ENCODE results near the gene MORN1. TPM values are rescaled to one million over a fixed set of nuclear protein-coding genes. Genes with fewer than 3 reads are reported as not detected.

Gene MORN1
- polyA plus RNA-seq, 1 of the 3 experiments (the other 2 are of a cell fraction): 16.3 TPM

DNA sequence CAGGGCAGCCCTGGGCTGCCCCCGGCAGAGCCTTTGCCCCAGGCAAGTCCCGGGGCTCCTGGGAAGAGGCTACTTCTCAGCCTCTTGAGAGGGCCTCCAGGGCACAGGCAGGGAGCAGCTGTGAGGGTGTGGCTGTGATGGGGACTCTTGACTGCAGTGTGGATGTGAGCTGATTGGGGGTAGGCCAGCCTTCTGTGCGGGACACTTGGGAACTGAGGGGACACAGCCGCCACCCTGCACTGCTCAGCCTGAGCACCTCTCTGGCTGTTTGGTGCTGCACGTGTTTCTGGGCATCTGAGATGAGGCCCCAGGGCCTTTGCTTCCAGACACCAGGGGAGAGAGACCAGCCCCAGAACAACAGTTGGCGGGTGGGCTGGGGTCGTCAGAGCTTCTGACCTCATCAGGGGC is 101.2 kb downstream of the MORN1 start:
- DNase-seq: no peak

DNA sequence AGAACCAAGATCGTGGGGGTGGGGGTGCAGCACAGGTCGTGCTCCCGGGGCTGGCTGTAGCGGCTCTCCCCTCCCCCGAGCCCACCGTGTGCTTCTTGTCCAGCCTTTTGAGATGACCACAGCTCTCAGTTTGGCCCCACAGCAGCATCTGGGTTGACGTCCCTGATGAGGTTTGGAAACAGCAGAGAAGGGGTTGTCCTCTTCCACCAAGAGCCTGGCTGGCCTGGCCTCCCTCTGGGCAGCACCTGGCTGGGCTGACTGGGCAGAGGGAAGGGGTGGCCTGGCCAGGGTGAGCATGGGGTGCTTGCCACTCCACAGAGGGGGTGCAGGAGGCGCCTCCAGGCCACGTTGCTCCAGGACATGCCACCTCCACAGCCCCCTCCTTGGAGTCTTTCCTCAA is 101.7 kb downstream of the MORN1 start:
- no peak overlapping the region for H3K4me2 ChIP-seq
- peaks cover 0 to 47% of the 10 kb centered on the region in 2 experiments; a peak in 2 of 4 replicates for H3K4me1 ChIP-seq (ENCODE audit: control insufficient read depth in 1 of 2, insufficient read depth in 2 of 2, low read depth in 1 of 2, low read length in 1 of 2)
- no peaks in the 10 kb centered on the region for H3K27me3 ChIP-seq (ENCODE audit: insufficient read depth)
- WGBS (ENCODE audit: low lambda C conversion rate): 78% methylated on average over 1 of the region's 9 CpGs
- peaks cover 94% of the 10 kb centered on the region for H4K20me1 ChIP-seq (ENCODE audit: insufficient read depth)
- H3K9me3 ChIP-seq: no peaks in the 10 kb centered on the region
- H3K4me3 ChIP-seq (ENCODE audit: low read depth in 2 of 2, low read length in 1 of 2): no peak overlapping the region
- DNase-seq: no peak
- no peaks in the 10 kb centered on the region for H3K36me3 ChIP-seq (replicated peaks in 1 of 2; ENCODE audit: control insufficient read depth in 1 of 2, insufficient read depth in 2 of 2, low read length in 1 of 2)
- no peak overlapping the region for H3K9ac ChIP-seq
- peaks cover 96% of the 10 kb centered on the region for H3K79me2 ChIP-seq (ENCODE audit: insufficient read depth)
- ChIA-PET CTCF (interaction anchor here (1.3 to 2.4 kb wide), 2 partner anchors 17 to 25 kb away, joined by 3 to 5 read pairs; no protein-coding TSS in a partner anchor), POLR2A (interaction anchor here (1.1 to 1.6 kb wide), 2 partner anchors 19 to 60 kb away, joined by 3 to 4 read pairs; no protein-coding TSS in a partner anchor)
- H3K27ac ChIP-seq (ENCODE audit: low read depth in 2 of 2, low read length in 1 of 2): peak overlapping the region in 1 of 2 experiments; percentile 56; a peak in 1 of 4 replicates
- H3K9me2 ChIP-seq: no peaks in the 10 kb centered on the region
- no peak overlapping the region for H2AFZ ChIP-seq (ENCODE audit: low read depth)
- no peaks in the 10 kb centered on the region for H3F3A ChIP-seq (replicated peaks; ENCODE audit: insufficient read depth)
- TF ChIP-seq, protein P1, sequence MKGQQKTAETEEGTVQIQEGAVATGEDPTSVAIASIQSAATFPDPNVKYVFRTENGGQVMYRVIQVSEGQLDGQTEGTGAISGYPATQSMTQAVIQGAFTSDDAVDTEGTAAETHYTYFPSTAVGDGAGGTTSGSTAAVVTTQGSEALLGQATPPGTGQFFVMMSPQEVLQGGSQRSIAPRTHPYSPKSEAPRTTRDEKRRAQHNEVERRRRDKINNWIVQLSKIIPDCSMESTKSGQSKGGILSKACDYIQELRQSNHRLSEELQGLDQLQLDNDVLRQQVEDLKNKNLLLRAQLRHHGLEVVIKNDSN (IDR thresholded peaks at IDR 0.05; ENCODE audit: borderline replicate concordance, low read depth): no peak
- TF ChIP-seq, protein P2, sequence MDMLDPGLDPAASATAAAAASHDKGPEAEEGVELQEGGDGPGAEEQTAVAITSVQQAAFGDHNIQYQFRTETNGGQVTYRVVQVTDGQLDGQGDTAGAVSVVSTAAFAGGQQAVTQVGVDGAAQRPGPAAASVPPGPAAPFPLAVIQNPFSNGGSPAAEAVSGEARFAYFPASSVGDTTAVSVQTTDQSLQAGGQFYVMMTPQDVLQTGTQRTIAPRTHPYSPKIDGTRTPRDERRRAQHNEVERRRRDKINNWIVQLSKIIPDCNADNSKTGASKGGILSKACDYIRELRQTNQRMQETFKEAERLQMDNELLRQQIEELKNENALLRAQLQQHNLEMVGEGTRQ (IDR thresholded peaks at IDR 0.05; ENCODE audit: borderline replicate concordance, low read depth, low read length): no peak
- no peak for TF ChIP-seq EZH2phosphoT487 (IDR thresholded peaks at IDR 0.05; ENCODE audit: borderline replicate concordance, low read depth)
- no peak for TF ChIP-seq RFX5 (IDR thresholded peaks at IDR 0.05; ENCODE audit: low read length)
- TF ChIP-seq RXRA (IDR thresholded peaks at IDR 0.05; ENCODE audit: borderline replicate concordance, low read depth): no peak
- TF ChIP-seq RAD21 (IDR thresholded peaks at IDR 0.05; ENCODE audit: low read length): no peak
- TF ChIP-seq, protein P3, sequence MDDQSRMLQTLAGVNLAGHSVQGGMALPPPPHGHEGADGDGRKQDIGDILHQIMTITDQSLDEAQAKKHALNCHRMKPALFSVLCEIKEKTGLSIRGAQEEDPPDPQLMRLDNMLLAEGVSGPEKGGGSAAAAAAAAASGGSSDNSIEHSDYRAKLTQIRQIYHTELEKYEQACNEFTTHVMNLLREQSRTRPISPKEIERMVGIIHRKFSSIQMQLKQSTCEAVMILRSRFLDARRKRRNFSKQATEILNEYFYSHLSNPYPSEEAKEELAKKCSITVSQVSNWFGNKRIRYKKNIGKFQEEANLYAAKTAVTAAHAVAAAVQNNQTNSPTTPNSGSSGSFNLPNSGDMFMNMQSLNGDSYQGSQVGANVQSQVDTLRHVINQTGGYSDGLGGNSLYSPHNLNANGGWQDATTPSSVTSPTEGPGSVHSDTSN (IDR thresholded peaks at IDR 0.05): no peak
- TF ChIP-seq FOXM1 (IDR thresholded peaks at IDR 0.05; ENCODE audit: low read depth): no peak
- TF ChIP-seq TAF1 (IDR thresholded peaks at IDR 0.05; ENCODE audit: borderline replicate concordance, low read depth, low read length): no peak
- TF ChIP-seq TCF12 (IDR thresholded peaks at IDR 0.05): no peak
- TF ChIP-seq EP300 (IDR thresholded peaks at IDR 0.05; ENCODE audit: borderline replicate concordance in 1 of 2, low read depth in 1 of 2, low read length in 1 of 2): no peak
- TF ChIP-seq FOSL2 (IDR thresholded peaks at IDR 0.05; ENCODE audit: borderline replicate concordance, low read depth): no peak
- no peak for TF ChIP-seq GABPA (IDR thresholded peaks at IDR 0.05; ENCODE audit: low read depth)
- no peak for TF ChIP-seq YY1 (IDR thresholded peaks at IDR 0.05; ENCODE audit: low read depth)
- TF ChIP-seq NRF1 (IDR thresholded peaks at IDR 0.05; ENCODE audit: low read depth, low read length): no peak
- TF ChIP-seq JUND (IDR thresholded peaks at IDR 0.05): no peak
- TF ChIP-seq MEF2A (IDR thresholded peaks at IDR 0.05; ENCODE audit: borderline replicate concordance, low read depth): no peak

More for the DNA sequence above, 101.2 kb downstream of the MORN1 start:
- ChIA-PET CTCF (interaction anchor here (1.3 to 2.4 kb wide), 2 partner anchors 17 to 24 kb away, joined by 3 to 5 read pairs; no protein-coding TSS in a partner anchor), POLR2A (no interaction called here)
- peaks cover 97% of the 10 kb centered on the region for H3K79me2 ChIP-seq (ENCODE audit: insufficient read depth)
- H3K4me3 ChIP-seq (ENCODE audit: low read depth in 2 of 2, low read length in 1 of 2): no peak overlapping the region
- H3K4me2 ChIP-seq: no peak overlapping the region
- H3K27me3 ChIP-seq (ENCODE audit: insufficient read depth): no peaks in the 10 kb centered on the region
- TF ChIP-seq JUND (IDR thresholded peaks at IDR 0.05) (no peak), RCOR1 (IDR thresholded peaks at IDR 0.05; ENCODE audit: low read length) (no peak), TEAD4 (IDR thresholded peaks at IDR 0.05; ENCODE audit: borderline replicate concordance, insufficient read depth) (no peak), RAD21 (IDR thresholded peaks at IDR 0.05; ENCODE audit: low read length) (no peak), EZH2phosphoT487 (IDR thresholded peaks at IDR 0.05; ENCODE audit: borderline replicate concordance, low read depth) (no peak)
- TF ChIP-seq, protein P4, sequence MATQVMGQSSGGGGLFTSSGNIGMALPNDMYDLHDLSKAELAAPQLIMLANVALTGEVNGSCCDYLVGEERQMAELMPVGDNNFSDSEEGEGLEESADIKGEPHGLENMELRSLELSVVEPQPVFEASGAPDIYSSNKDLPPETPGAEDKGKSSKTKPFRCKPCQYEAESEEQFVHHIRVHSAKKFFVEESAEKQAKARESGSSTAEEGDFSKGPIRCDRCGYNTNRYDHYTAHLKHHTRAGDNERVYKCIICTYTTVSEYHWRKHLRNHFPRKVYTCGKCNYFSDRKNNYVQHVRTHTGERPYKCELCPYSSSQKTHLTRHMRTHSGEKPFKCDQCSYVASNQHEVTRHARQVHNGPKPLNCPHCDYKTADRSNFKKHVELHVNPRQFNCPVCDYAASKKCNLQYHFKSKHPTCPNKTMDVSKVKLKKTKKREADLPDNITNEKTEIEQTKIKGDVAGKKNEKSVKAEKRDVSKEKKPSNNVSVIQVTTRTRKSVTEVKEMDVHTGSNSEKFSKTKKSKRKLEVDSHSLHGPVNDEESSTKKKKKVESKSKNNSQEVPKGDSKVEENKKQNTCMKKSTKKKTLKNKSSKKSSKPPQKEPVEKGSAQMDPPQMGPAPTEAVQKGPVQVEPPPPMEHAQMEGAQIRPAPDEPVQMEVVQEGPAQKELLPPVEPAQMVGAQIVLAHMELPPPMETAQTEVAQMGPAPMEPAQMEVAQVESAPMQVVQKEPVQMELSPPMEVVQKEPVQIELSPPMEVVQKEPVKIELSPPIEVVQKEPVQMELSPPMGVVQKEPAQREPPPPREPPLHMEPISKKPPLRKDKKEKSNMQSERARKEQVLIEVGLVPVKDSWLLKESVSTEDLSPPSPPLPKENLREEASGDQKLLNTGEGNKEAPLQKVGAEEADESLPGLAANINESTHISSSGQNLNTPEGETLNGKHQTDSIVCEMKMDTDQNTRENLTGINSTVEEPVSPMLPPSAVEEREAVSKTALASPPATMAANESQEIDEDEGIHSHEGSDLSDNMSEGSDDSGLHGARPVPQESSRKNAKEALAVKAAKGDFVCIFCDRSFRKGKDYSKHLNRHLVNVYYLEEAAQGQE (IDR thresholded peaks at IDR 0.05; ENCODE audit: low read depth, low read length): no peak
- peak overlapping the region; percentile 40 to 56; a peak in 3 of 4 replicates for H3K27ac ChIP-seq (ENCODE audit: low read depth in 2 of 2, low read length in 1 of 2)
- peaks cover 94% of the 10 kb centered on the region for H4K20me1 ChIP-seq (ENCODE audit: insufficient read depth)
- WGBS (ENCODE audit: low lambda C conversion rate): no CpG with 5 or more reads among the region's 7 CpGs
- H3K9me3 ChIP-seq: no peaks in the 10 kb centered on the region
- no peaks in the 10 kb centered on the region for H3K9me2 ChIP-seq
- no peaks in the 10 kb centered on the region for H3K36me3 ChIP-seq (replicated peaks in 1 of 2; ENCODE audit: control insufficient read depth in 1 of 2, insufficient read depth in 2 of 2, low read length in 1 of 2)
- H3K9ac ChIP-seq: no peak overlapping the region
- no peaks in the 10 kb centered on the region for H3F3A ChIP-seq (replicated peaks; ENCODE audit: insufficient read depth)
- H3K4me1 ChIP-seq (ENCODE audit: control insufficient read depth in 1 of 2, insufficient read depth in 2 of 2, low read depth in 1 of 2, low read length in 1 of 2): peaks cover 0 to 51% of the 10 kb centered on the region in 2 experiments; a peak in 2 of 4 replicates
- H2AFZ ChIP-seq (ENCODE audit: low read depth): no peak overlapping the region

Measured in SK-N-SH (cell line).